ENCODE measurements around the gene PLCB4. TPM values are rescaled to one million over a fixed set of nuclear protein-coding genes. Genes with fewer than 3 reads are reported as not detected.

Gene PLCB4
- total RNA-seq, 4 donors from 2014 or later = 4.4 to 11.5 (median 8.7) TPM

- no peak for TF ChIP-seq CTCF (IDR thresholded peaks at IDR 0.05; ENCODE audit: low read depth)
Measured at GRCh38 chr20:9506280-9506821, 437.5 kb downstream of the PLCB4 start.

- TF ChIP-seq CTCF (IDR thresholded peaks at IDR 0.05; ENCODE audit: low read depth) = no peak
Measured at GRCh38 chr20:9506964-9507369, 438.1 kb downstream of the PLCB4 start.

GRCh38 chr20:9507544-9508239 is 438.8 kb downstream of the PLCB4 start:
- TF ChIP-seq CTCF (IDR thresholded peaks at IDR 0.05; ENCODE audit: low read depth) = no peak

- TF ChIP-seq CTCF (IDR thresholded peaks at IDR 0.05; ENCODE audit: low read depth) = no peak
Measured at GRCh38 chr20:9508240-9508661, 439.4 kb downstream of the PLCB4 start.

- TF ChIP-seq CTCF (IDR thresholded peaks at IDR 0.05; ENCODE audit: low read depth) = no peak
Measured at GRCh38 chr20:9508696-9509178, 439.9 kb downstream of the PLCB4 start.

GRCh38 chr20:9509246-9509645 is 440.4 kb downstream of the PLCB4 start:
- TF ChIP-seq CTCF (IDR thresholded peaks at IDR 0.05; ENCODE audit: low read depth) = no peak

- no peak for TF ChIP-seq CTCF (IDR thresholded peaks at IDR 0.05; ENCODE audit: low read depth)
Measured at GRCh38 chr20:9510911-9511310, 442.0 kb downstream of the PLCB4 start.
